ENCODE results near the gene MYT1. TPM values are rescaled to one million over a fixed set of nuclear protein-coding genes. Genes with fewer than 3 reads are reported as not detected.

MYT1 gene
- total RNA-seq (2014; rRNA removed) (0.22 and 0.29 TPM in 2 replicates), Bru-seq, nascent RNA (percentile 20 among the genes with signal in this experiment), BruChase-seq, experiment 1, labeled RNA remaining after a 6-hour chase (percentile 19 among the genes with signal in this experiment), BruChase-seq, experiment 2, labeled RNA remaining after a 2-hour chase (percentile 20 among the genes with signal in this experiment)
- long read RNA-seq, partial matches to known transcripts, result 0 of 1 reads
- long read RNA-seq, other reads (novel, unspliced or antisense), result 1 of 1 reads

- H3K4me3 ChIP-seq (ENCODE audit: low read length), result no peak within 1 kb of the TSS
- H2AFZ ChIP-seq (ENCODE audit: low read length), result no peak within 1 kb of the TSS
- no peak within 1 kb of the TSS for H3K9ac ChIP-seq (ENCODE audit: low read length)
- no peaks in the 10 kb centered on the region for H3K36me3 ChIP-seq (ENCODE audit: low read depth, low read length)
- H3F3A ChIP-seq (ENCODE audit: low read length, unreplicated experiment), result no peaks in the 10 kb centered on the region
- no peak within 1 kb of the TSS for H3K27ac ChIP-seq (ENCODE audit: low read length)
- BruUV-seq (replicated peaks), result no TSS peak
- peak; percentile 61 for ATAC-seq
- H3K4me2 ChIP-seq (ENCODE audit: low read length), result no peak within 1 kb of the TSS
- H3K4me1 ChIP-seq (ENCODE audit: insufficient read depth, low read length), result no peaks in the 10 kb centered on the region
- no peak for DNase-seq
- intact Hi-C loops (cut with micrococcal nuclease), result no loop called here
- peaks cover 85% of the 10 kb centered on the region for H3K27me3 ChIP-seq (ENCODE audit: low read length)
- ChIA-PET CTCF (no interaction called here), POLR2A (ENCODE audit: unreplicated experiment) (no interaction called here)
- TF ChIP-seq EZH2 (IDR thresholded peaks at IDR 0.05; ENCODE audit: low read length, unreplicated experiment), result no peak
- no peak for TF ChIP-seq EZH2phosphoT487 (IDR thresholded peaks at IDR 0.05; ENCODE audit: borderline replicate concordance, low read length)
- TF ChIP-seq CTCF (conservative IDR thresholded peaks at IDR 0.05; ENCODE audit: low read depth, low read length), result no peak
- no peaks in the 10 kb centered on the region for H4K20me1 ChIP-seq (ENCODE audit: low read length)
- H3K79me2 ChIP-seq (ENCODE audit: low read length), result no peaks in the 10 kb centered on the region
- H3K9me3 ChIP-seq (ENCODE audit: low read length), result no peaks in the 10 kb centered on the region
- no peaks in the 10 kb centered on the region for H3K9me2 ChIP-seq (replicated peaks; ENCODE audit: low read length)
These were observed at the start of gene MYT1 for GRCh38 chr20:64164123-64164836. Gene MYT1, plus strand, starts transcription at chr20:64164452. Its CDS starts 34,410 bp downstream, at chr20:64198862.

- Histone ChIP-seq H3K79me2 (ENCODE audit: low read length) (no peaks in the 10 kb centered on the region), H3K4me3 (ENCODE audit: low read length) (no peak overlapping the region), H4K20me1 (ENCODE audit: low read length) (no peaks in the 10 kb centered on the region), H3K36me3 (ENCODE audit: low read depth, low read length) (no peaks in the 10 kb centered on the region), H3K4me2 (ENCODE audit: low read length) (no peak overlapping the region), H3F3A (ENCODE audit: low read length, unreplicated experiment) (no peaks in the 10 kb centered on the region), H3K9ac (ENCODE audit: low read length) (no peak overlapping the region), H3K4me1 (ENCODE audit: insufficient read depth, low read length) (no peaks in the 10 kb centered on the region; the same call in 1 of the 2 replicates), H3K9me3 (ENCODE audit: low read length) (no peaks in the 10 kb centered on the region), H3K9me2 (replicated peaks; ENCODE audit: low read length) (no peaks in the 10 kb centered on the region), H2AFZ (ENCODE audit: low read length) (no peak overlapping the region), H3K27ac (ENCODE audit: low read length) (no peak overlapping the region), H3K27me3 (ENCODE audit: low read length) (no peaks in the 10 kb centered on the region)
- CTCF ChIA-PET, result interaction anchor here (0.5 kb wide), 1 partner anchor 331 kb away, joined by 4 read pairs; no protein-coding TSS in a partner anchor
- no TSS peak for BruUV-seq (replicated peaks)
- intact Hi-C loops (cut with micrococcal nuclease), result no loop called here
- POLR2A ChIA-PET (ENCODE audit: unreplicated experiment), result no interaction called here
- TF ChIP-seq CTCF (conservative IDR thresholded peaks at IDR 0.05; ENCODE audit: low read depth, low read length), result no peak
- ATAC-seq, result no peak
- DNase-seq, result no peak
These were observed 48.9 kb upstream of the MYT1 start for GRCh38 chr20:64115171-64115911.

Data from PC-3 (cell line).